ENCODE results near the gene ZDHHC20.

DNA sequence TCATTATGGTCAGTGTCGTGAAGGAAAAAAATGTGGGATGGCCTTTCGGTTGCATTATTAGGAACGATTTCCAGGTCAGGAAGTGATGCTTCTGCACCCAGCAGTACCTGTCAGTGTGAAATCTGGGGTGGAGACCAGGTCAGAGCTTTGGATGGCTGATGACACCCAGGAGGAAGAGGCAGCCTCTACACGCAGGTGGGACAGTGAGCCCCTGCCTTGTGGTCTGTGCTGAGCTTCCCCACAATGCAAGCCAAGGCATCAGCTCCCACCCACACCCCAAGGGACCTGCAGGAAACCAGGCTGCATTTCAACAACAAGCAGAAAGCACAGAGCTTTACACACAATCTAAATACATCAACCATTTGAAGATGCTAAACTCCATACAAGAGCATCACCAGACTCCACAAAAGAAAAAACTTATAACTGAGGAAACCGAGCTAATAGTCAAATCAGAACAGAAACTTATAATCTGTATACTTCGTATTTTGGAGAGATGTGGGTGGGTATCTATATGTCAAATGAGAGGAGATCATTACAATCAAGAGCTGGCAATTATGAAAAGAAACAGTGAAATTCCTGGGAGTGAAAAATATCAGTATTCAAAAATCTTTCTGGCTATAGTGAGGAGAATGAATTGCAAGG lies 130.1 kb downstream of the ZDHHC20 start:
- TF ChIP-seq, protein P1, sequence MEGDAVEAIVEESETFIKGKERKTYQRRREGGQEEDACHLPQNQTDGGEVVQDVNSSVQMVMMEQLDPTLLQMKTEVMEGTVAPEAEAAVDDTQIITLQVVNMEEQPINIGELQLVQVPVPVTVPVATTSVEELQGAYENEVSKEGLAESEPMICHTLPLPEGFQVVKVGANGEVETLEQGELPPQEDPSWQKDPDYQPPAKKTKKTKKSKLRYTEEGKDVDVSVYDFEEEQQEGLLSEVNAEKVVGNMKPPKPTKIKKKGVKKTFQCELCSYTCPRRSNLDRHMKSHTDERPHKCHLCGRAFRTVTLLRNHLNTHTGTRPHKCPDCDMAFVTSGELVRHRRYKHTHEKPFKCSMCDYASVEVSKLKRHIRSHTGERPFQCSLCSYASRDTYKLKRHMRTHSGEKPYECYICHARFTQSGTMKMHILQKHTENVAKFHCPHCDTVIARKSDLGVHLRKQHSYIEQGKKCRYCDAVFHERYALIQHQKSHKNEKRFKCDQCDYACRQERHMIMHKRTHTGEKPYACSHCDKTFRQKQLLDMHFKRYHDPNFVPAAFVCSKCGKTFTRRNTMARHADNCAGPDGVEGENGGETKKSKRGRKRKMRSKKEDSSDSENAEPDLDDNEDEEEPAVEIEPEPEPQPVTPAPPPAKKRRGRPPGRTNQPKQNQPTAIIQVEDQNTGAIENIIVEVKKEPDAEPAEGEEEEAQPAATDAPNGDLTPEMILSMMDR (IDR thresholded peaks at IDR 0.05) = no peak
- TF ChIP-seq POLR2A (IDR thresholded peaks at IDR 0.05) = no peak

Data from Peyer's patch (tissue), 4 donors.